Activated CD4-positive, alpha-beta T cell treated with anti-CD3 and anti-CD28 coated beads for 36 hours (primary cell): Measurements from ENCODE around the gene GLMP. TPM values are rescaled to one million over a fixed set of nuclear protein-coding genes. Genes with fewer than 3 reads are reported as not detected.
"Not testable (repeated sequence)": the region's sequence is repeated elsewhere in the genome, so short reads cannot be mapped to it uniquely, and the experiment has no call there.

Source experiments
- ATAC-seq: fragments of 200-7000 bp; cut with Tn5 transposase; one replicate; pipeline ENCODE4 v1.10.0; 2021; ENCODE audit warnings: mild to moderate bottlenecking, moderate library complexity
- CTCF ChIA-PET: fragments of 350-600 bp; sonication (Branson Sonifier 250); formaldehyde crosslinking; loops from one replicate; lab custom pipeline; 2021; ENCODE audit warnings: antibody characterized with exemption; lab: Charles Lee
- POLR2A ChIA-PET: fragments of 350-600 bp; sonication (Branson Sonifier 250); formaldehyde crosslinking; loops from one replicate; lab custom pipeline; 2021; ENCODE audit warnings: antibody characterized with exemption, inconsistent platforms; lab: Charles Lee
- DNase-seq: peaks from one replicate; pipeline ENCODE4 v3.0.0-alpha.2; 2020
- H3K27ac Mint-ChIP-seq: one replicate; pipeline ENCODE4 v1.8.0; 2021; ENCODE audit warnings: mixed read lengths
- H3K27me3 Mint-ChIP-seq: one replicate; pipeline ENCODE4 v1.8.0; 2021; ENCODE audit warnings: mixed read lengths
- H3K36me3 Mint-ChIP-seq: one replicate; pipeline ENCODE4 v1.8.0; 2021; ENCODE audit warnings: low read depth, mixed read lengths
- H3K4me1 Mint-ChIP-seq: one replicate; pipeline ENCODE4 v1.8.0; 2021; ENCODE audit warnings: mixed read lengths
- H3K4me3 Mint-ChIP-seq: one replicate; pipeline ENCODE4 v1.8.0; 2021; ENCODE audit warnings: mild to moderate bottlenecking, moderate library complexity, mixed read lengths
- H3K9me3 Mint-ChIP-seq: one replicate; pipeline ENCODE4 v1.8.0; 2021; ENCODE audit warnings: low read depth, mixed read lengths
- intact Hi-C, 2 experiments: fragments of 100-400 bp; cut with DNase I in 1 of 2; cut with micrococcal nuclease in 1 of 2; formaldehyde crosslinking; loops; one replicate each; pipeline versions ENCODE4 v1.14.2 to v1.15.1; 2022 to 2024; cut with DNase I, micrococcal nuclease
- total RNA-seq, 2 experiments: library from RNA; stranded (reverse); gene quantifications; one replicate each; pipeline ENCODE4 v1.2.3, GENCODE V29; 2021

The GLMP gene, protein sequence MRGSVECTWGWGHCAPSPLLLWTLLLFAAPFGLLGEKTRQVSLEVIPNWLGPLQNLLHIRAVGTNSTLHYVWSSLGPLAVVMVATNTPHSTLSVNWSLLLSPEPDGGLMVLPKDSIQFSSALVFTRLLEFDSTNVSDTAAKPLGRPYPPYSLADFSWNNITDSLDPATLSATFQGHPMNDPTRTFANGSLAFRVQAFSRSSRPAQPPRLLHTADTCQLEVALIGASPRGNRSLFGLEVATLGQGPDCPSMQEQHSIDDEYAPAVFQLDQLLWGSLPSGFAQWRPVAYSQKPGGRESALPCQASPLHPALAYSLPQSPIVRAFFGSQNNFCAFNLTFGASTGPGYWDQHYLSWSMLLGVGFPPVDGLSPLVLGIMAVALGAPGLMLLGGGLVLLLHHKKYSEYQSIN
- total RNA-seq = 10 to 100 TPM; 10.8 to 12.1 TPM

DNA sequence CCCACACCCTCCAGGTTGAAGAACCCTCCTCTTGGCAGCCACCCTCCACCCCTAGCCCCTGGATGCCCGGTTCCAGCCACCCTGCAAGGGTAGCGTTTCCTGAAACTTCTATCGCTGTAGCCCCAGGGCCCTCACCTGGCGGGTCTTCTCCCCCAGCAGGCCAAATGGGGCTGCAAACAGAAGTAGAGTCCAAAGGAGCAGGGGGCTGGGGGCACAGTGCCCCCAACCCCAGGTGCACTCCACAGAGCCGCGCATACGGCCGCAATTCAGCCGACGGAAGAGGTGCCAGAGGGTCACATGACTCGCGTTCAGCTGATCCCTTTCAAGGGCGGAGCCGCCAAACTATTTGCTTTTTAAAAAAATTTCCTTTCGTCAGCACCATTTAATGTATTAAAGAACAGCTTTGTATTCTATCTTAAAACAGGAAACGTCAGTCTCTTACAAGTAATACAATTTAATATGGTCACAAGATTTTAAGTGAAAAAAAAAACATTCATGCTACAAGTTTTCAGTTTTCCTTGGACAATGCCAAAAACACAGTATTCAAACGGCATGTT lies at the start of gene GLMP:
GLMP (minus strand) TSS at position 289 of the 557 bp plus-strand sequence; CDS start at position 255, 34 bp downstream.
- POLR2A ChIA-PET = interaction anchor here (0.6 to 1.5 kb wide), 3 partner anchors 13 to 1794 kb away, joined by 3 to 6 read pairs (median 3); partner anchors contain the start of gene SMG5

DNA sequence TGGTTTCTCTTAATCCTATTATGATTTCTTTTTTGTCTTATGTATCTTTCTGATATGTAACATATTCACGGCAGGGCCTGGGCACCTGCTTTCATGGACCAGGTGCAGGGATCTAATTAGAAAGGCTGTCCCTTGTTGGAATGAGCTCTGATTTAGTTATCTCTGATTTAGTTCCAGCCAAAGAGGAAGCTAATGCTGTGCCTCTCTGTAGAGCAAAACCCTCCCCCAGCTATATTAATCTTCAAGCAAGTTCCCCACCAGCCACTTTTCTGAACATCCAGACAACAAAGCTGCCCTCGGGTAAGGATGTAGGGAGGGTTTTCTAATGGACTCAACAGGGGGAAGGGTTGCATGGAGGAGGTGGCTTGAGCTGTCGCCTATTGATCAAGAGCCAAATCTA lies 48.9 kb upstream of the GLMP start:
- no peak overlapping the region for H3K4me3 Mint-ChIP-seq
- H3K9me3 Mint-ChIP-seq = no peaks in the 10 kb centered on the region
- POLR2A ChIA-PET = no interaction called here

More for the DNA sequence above, at the start of gene GLMP:
- peaks cover 16% of the 10 kb centered on the region for H3K4me1 Mint-ChIP-seq
- intact Hi-C loops = loop anchor here in 1 of 2 experiments (1.0 kb wide), 1 partner anchor 13 kb away; the partner anchor contains the start of gene SMG5
- H3K4me3 Mint-ChIP-seq = peak within 1 kb of the TSS; percentile 82
- CTCF ChIA-PET = interaction anchor here (0.9 to 1.4 kb wide), 4 partner anchors 31 to 228 kb away, joined by 3 read pairs; partner anchors contain the start of gene PMF1
- DNase-seq = peak; percentile 81
- no peaks in the 10 kb centered on the region for H3K9me3 Mint-ChIP-seq
- no peaks in the 10 kb centered on the region for H3K27me3 Mint-ChIP-seq
- H3K27ac Mint-ChIP-seq = peak within 1 kb of the TSS; percentile 65
- H3K36me3 Mint-ChIP-seq = peaks cover 8% of the 10 kb centered on the region
- ATAC-seq = peak; percentile 84

DNA sequence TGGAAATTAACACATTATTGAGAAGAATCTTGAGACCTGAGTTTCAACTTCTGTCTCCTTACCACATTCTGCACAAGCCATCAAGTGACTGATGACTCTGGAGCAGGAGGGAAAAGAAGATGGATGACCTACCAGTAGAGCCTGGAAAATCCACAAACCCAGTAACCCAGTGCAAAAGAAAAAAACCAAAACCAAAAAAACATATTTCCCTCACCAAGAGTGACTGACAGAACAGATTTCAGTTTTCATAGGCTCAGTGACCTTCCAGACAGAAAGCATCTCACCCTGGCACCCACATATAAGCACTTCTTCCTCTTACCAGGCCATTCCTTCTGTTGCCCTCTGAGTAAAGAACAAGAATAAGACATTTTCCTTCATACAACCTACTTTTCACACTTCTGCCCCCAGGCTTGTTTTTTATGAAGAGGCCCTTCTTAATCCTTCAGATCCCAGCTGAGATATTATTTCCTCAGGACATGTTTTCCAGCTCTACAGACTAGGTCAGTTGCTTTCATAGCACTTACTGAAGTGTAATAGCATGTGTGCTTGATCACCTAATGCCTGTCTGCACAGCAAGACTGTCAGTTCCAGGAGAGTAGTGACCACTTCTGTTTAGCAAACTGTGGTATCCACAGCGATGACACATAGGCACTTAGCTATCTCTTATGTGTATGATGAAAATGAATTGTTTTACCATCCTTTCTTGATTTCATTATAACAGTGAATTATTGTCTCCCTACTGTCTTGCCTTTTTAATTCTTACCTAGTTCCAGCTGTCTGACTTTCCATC lies 46.9 kb upstream of the GLMP start:
- no peak for DNase-seq
- Mint-ChIP-seq H3K4me1 (peaks cover 5% of the 10 kb centered on the region), H3K4me3 (no peak overlapping the region), H3K27me3 (peaks cover 4% of the 10 kb centered on the region), H3K36me3 (peaks cover 2% of the 10 kb centered on the region), H3K27ac (no peak overlapping the region), H3K9me3 (no peaks in the 10 kb centered on the region)
- ATAC-seq = no peak
- intact Hi-C loops = no loop called here
- POLR2A ChIA-PET = no interaction called here
- CTCF ChIA-PET = interaction anchor here (1.1 to 1.3 kb wide), 3 partner anchors 14 to 43 kb away, joined by 3 to 6 read pairs (median 5); no protein-coding TSS in a partner anchor

More for the DNA sequence above, 48.9 kb upstream of the GLMP start:
- no peak for ATAC-seq
- no peaks in the 10 kb centered on the region for H3K36me3 Mint-ChIP-seq
- H3K27me3 Mint-ChIP-seq = peaks cover 7% of the 10 kb centered on the region
- CTCF ChIA-PET = interaction anchor here (1.2 kb wide), 1 partner anchor 12 kb away, joined by 3 read pairs; no protein-coding TSS in a partner anchor
- no peak for DNase-seq
- no peak overlapping the region for H3K27ac Mint-ChIP-seq
- intact Hi-C loops = no loop called here
- no peaks in the 10 kb centered on the region for H3K4me1 Mint-ChIP-seq

DNA sequence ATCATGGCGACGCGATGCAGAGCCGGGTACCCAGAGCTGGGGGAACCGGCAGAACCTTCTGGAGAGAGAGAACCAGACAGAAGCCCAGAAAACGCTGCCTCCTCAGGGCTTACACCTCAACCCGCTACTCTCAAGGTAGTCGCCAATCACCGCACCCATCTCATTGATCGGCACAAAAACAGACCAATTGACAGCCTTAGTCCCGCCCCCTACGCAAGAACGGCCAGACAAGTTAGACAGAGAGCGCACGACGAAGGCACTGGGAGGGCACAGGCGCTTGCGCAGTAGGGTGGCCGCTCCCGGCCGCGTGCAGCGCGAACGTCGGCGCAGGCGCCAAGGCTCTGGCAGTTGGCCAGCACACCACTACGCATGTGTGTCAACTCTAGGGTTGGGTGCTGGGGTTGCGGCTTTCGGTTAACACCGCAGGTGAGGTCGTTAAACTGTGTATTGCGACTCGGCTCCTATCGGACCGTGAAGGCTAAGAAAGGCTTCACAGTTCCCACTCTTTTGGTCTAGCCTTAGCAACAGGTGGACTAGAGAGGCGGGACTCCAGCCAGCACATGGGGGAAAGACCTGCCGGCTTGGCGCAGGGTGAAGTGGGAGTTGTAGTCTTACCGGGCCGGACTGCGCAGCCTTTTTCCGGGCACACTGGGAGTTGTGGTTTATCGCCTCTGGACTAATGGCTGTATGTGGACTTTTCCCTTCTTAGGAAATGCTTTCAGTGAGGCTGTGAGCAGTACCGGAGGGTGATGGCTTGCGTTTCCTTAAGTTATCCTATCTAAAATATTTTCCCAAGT lies 42.9 kb upstream of the GLMP start, which contains the start of the genes CCT3 and TSACC:
CCT3 (minus strand) TSS at position 113 of the 797 bp plus-strand sequence; CDS start at position 5, 108 bp downstream.
TSACC (plus strand) TSS at position 347 of the 797 bp plus-strand sequence. CDS start 1,232 bp downstream, outside the sequence.
- peaks cover 38% of the 10 kb centered on the region for H3K36me3 Mint-ChIP-seq

DNA sequence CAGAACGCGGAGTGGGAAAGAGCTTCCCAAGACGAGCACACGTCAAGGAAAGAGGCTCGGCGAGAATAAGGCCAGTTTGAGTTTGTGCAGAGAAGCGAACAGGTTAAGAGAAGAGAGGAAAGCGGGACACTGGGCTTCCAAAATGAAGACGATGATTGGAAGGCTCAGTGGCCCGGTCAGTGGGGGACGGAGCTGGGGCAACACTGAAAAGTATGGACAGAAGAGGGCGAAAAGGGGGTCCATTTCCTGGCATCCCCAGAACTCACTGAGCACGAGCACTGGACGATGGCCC lies 42.4 kb upstream of the GLMP start:
- Mint-ChIP-seq H3K36me3 (peaks cover 42% of the 10 kb centered on the region), H3K9me3 (no peaks in the 10 kb centered on the region), H3K4me3 (peak overlapping the region; percentile 98), H3K27ac (peak overlapping the region; percentile 96), H3K27me3 (no peaks in the 10 kb centered on the region), H3K4me1 (peaks cover 29% of the 10 kb centered on the region)
- POLR2A ChIA-PET = interaction anchor here (0.6 kb wide), 1 partner anchor 70 kb away, joined by 3 read pairs; no protein-coding TSS in a partner anchor
- ATAC-seq (no peak), DNase-seq (no peak)
- intact Hi-C loops = loop anchor here (1.0 to 5.0 kb wide), 17 partner anchors 18 to 593 kb away; partner anchors contain the start of genes KHDC4 (in 2 of the 2), SMG5 (in 2 of the 2), ISG20L2 (in 1 of the 2) and MEF2D (in 1 of the 2)
- CTCF ChIA-PET = interaction anchor here (0.5 to 1.1 kb wide), 9 partner anchors 10 to 1144 kb away, joined by 3 to 5 read pairs (median 3); partner anchors contain the start of genes MEF2D and SMG5

More for the DNA sequence above, 42.9 kb upstream of the GLMP start, which contains the start of the genes CCT3 and TSACC:
- Mint-ChIP-seq H3K4me1 (peaks cover 29% of the 10 kb centered on the region), H3K4me3 (peak within 1 kb of the TSS; percentile 98), H3K27ac (peak within 1 kb of the TSS; percentile 96), H3K9me3 (no peaks in the 10 kb centered on the region), H3K27me3 (no peaks in the 10 kb centered on the region)
- ATAC-seq (peak; percentile 96), DNase-seq (peak; percentile 99)
- CTCF ChIA-PET = interaction anchor here (0.5 to 1.1 kb wide), 8 partner anchors 10 to 668 kb away, joined by 3 to 5 read pairs (median 3); partner anchors contain the start of genes MEF2D and SMG5
- POLR2A ChIA-PET = interaction anchor here (0.6 kb wide), 1 partner anchor 70 kb away, joined by 3 read pairs; no protein-coding TSS in a partner anchor
- intact Hi-C loops = loop anchor here (1.0 to 5.0 kb wide), 17 partner anchors 18 to 593 kb away; partner anchors contain the start of genes KHDC4 (in 2 of the 2), SMG5 (in 2 of the 2), ISG20L2 (in 1 of the 2) and MEF2D (in 1 of the 2)

DNA sequence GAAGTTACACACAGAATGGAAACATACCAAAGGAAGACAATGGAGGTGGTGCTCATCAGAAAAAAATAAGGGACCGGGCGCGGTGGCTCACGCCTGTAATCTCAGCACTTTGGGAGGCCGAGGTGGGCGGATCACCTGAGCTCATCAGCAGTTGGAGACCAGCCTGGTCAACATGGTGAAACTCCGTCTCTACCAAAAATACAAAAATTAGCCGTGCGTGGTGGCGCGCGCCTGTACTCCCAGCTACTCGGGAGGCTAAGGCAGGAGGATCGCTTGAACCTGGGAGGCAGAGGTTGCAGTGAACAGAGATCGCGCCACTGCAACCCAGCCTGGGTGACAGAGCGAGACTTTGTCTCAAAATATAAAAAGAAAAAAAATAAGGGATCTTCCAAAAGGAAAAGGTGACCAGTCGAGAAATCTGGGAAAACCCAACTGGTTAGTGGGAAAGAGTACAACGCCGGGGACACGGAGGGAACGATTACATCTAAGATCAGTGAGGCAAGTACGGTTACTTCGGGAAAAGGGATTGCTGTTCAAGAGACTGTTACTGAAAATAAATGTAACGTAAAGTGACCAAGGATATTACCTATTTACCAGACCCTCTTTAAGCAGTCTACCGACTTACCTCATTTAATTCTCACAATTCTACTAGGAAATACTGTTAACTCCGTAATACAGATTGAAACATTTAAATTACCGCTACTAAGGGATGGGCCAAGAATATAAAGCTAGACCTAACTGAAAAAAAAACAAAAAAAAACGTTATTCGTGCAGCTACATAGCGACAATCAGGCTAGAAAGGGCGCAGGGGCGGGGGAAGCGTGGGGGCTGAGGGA lies 41.8 kb upstream of the GLMP start:
- peak; percentile 17 for DNase-seq
- intact Hi-C loops = loop anchor here in 1 of 2 experiments (5.0 kb wide), 2 partner anchors 190 to 425 kb away; partner anchors contain the start of gene RIT1
- Mint-ChIP-seq H3K4me1 (peaks cover 29% of the 10 kb centered on the region), H3K4me3 (peak overlapping the region; percentile 98), H3K27ac (peak overlapping the region; percentile 96), H3K9me3 (no peaks in the 10 kb centered on the region), H3K27me3 (no peaks in the 10 kb centered on the region), H3K36me3 (peaks cover 43% of the 10 kb centered on the region)
- ChIA-PET CTCF (interaction anchor here (0.6 to 1.6 kb wide), 16 partner anchors 9 to 1143 kb away, joined by 3 to 8 read pairs (median 3); partner anchors contain the start of genes MEF2D and SMG5), POLR2A (interaction anchor here (0.6 to 0.7 kb wide), 4 partner anchors 55 to 91 kb away, joined by 3 read pairs; partner anchors contain the start of gene SMG5)
- ATAC-seq = no peak

DNA sequence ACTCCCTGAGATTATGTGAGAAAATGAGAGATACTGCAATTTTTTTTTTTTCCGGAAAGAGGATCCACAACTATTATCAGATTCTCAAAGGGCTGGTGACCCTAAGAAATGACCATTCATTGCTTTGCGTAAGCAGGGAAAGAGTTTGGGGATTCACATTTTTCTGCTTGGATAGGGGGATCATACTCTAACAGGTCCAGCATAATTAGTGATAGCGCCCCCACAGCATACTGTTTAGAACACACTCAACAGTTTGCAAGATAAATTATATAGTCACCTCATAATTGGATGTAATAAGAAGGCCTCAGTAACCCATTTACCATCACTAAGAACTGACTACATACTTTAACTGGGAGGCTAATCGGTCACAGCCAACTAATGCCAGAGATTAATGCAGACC lies 40.8 kb upstream of the GLMP start:
- DNase-seq (no peak), ATAC-seq (no peak)
- Mint-ChIP-seq H3K4me3 (peak overlapping the region; percentile 98), H3K27me3 (no peaks in the 10 kb centered on the region), H3K27ac (peak overlapping the region; percentile 96), H3K9me3 (no peaks in the 10 kb centered on the region), H3K4me1 (peaks cover 29% of the 10 kb centered on the region), H3K36me3 (peaks cover 46% of the 10 kb centered on the region)
- POLR2A ChIA-PET = interaction anchor here (0.6 kb wide), 1 partner anchor 11 kb away, joined by 3 read pairs; no protein-coding TSS in a partner anchor
- intact Hi-C loops = loop anchor here in 1 of 2 experiments (5.0 kb wide), 2 partner anchors 189 to 424 kb away; partner anchors contain the start of gene RIT1
- CTCF ChIA-PET = interaction anchor here (0.5 to 1.6 kb wide), 8 partner anchors 10 to 209 kb away, joined by 3 to 8 read pairs (median 3); no protein-coding TSS in a partner anchor

DNA sequence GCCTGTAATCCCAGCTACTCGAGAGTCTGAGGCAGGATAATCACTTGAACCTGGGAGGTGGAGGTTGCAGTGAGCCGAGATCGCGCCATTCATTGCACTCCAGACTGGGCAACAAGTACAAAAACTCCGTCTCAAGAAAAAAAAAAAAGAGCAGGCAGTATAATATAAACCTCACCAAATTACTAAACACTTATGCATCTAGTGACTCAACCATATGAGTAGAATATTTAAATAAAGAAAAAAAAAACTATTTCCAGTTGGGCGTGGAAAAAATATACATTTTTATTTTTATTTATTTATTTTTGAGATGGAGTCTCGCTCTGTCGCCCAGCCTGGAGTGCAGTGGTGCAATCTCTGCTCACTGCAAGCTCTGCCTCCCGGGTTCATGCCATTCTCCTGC lies 27.7 kb upstream of the GLMP start:
- peaks cover 51% of the 10 kb centered on the region for H3K36me3 Mint-ChIP-seq
- H3K27ac Mint-ChIP-seq, ATAC-seq, H3K4me1 Mint-ChIP-seq, H3K27me3 Mint-ChIP-seq, DNase-seq, H3K9me3 Mint-ChIP-seq, intact Hi-C loops, H3K4me3 Mint-ChIP-seq: not testable (repeated sequence)
- ChIA-PET POLR2A (interaction anchor here (0.6 kb wide), 1 partner anchor 19 kb away, joined by 3 read pairs; no protein-coding TSS in a partner anchor), CTCF (interaction anchor here (0.7 to 1.5 kb wide), 3 partner anchors 13 to 178 kb away, joined by 3 read pairs; no protein-coding TSS in a partner anchor)

DNA sequence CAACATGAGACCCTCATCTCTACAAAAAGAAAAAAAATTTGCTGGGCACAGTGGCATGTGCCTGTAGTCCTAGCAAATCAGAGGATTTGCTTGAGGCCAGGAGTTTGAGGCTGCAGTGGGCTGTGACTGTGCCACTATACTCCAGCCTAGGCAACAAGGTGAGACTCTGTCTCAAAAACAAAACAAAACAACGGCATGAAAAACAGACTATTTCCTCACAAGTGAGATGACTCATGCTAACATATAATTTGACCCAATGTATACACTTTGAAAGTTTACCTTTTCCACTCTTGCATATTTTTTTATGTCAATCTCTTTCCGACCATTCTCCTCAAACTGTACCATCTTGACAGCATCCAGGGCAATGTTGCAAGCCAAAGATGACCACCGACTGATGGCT lies 25.1 kb upstream of the GLMP start:
- H3K9me3 Mint-ChIP-seq = no peaks in the 10 kb centered on the region
- intact Hi-C loops = loop anchor here in 1 of 2 experiments (1.0 kb wide), 1 partner anchor 179 kb away; no protein-coding TSS in a partner anchor
- no peaks in the 10 kb centered on the region for H3K27me3 Mint-ChIP-seq
- ChIA-PET POLR2A (no interaction called here), CTCF (interaction anchor here (1.0 to 1.8 kb wide), 4 partner anchors 13 to 289 kb away, joined by 3 to 5 read pairs (median 4); no protein-coding TSS in a partner anchor)
- no peak overlapping the region for H3K4me3 Mint-ChIP-seq
- H3K27ac Mint-ChIP-seq = no peak overlapping the region
- ATAC-seq (no peak), DNase-seq (no peak)
- peaks cover 59% of the 10 kb centered on the region for H3K36me3 Mint-ChIP-seq
- H3K4me1 Mint-ChIP-seq = no peaks in the 10 kb centered on the region
